Measurements from ENCODE around the gene ZNF385B.

The ZNF385B gene

DNA sequence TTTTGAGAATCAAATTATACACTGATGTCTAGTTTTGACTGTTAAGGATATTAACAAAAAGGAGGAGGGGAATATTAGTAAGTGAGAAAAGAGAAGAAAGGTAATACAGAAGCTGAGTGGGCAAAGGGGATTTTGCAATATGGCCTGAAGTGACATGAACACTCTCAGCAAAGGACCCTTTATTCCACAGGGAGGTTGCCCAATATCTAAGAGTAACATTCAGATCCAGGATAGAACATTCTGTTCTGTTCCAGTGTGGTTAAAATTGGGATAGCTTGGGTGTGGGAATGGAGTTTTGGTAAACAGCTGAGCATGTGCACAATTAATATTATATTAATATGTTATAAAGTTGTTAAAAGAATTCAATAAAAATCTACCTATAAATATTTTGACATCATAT lies 120.1 kb downstream of the ZNF385B start:
- DNase-seq: no peak

DNA sequence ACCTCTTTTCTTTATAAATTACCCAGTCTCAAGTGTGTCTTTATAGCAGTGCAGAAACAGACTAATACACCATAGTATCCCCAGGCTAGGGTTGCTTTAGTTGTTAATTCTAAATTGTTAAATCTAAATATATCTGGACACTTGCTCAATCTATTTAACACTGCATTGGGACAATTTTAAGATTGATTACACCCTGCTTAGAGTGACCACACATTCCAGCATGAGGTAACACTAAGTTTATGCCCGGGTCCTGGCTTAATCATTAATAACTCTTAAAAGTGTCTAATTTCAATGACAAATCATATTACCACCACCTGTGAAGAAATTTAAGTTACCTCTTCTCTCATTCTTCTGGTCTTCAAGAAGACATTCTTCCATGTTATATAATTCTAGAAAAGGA lies 131.4 kb downstream of the ZNF385B start:
- no peak for DNase-seq

DNA sequence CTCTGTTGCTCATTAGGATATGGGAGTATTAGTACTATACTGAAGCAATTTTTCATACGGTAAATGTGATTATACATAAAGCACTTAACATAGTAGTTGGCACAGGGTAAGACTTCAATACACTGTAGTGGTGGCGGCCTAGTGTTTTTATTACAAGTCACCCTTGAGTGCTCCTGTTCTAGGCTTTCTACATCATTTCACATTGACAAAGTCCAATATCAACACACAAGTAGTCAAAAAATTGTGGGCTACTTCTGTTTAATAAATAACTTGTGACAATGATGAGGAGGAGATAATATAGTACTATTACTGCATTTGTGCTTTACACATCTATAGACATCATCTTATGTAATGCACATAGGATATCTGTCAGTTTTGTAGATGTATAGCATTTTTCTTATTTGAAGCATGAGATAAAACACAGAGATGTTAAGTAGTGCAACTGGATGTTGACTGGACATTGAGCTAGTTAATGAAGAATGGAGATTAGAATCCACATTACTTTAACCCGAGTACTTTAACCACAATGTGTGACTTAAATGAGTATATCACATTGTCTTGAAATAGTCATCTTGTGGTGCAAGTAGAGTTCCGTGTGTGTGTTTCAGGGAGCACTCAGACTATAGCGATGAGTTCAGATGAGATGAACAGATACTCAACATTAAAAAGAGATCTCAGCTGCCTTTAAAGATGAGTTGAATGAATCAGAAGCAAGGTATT lies 134.8 kb downstream of the ZNF385B start:
- DNase-seq: no peak

DNA sequence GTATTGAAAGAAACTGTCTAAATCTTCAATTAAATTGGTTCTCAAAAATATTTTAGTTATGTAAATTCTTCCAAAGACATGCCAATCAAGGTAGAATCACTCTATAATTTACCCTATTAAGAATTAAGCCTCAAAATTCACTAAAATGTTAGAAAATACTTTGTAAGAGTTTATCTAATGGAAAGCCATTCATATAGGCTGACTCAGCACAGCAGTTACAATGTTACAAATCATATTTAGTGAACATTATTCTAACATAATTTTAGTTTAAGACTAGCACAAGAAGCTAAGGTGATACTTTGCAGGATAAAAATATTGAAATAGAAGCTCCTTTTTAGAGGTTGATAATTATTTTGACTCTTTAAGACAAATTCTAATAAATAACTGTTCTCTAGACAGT lies 137.0 kb downstream of the ZNF385B start:
- DNase-seq: no peak

DNA sequence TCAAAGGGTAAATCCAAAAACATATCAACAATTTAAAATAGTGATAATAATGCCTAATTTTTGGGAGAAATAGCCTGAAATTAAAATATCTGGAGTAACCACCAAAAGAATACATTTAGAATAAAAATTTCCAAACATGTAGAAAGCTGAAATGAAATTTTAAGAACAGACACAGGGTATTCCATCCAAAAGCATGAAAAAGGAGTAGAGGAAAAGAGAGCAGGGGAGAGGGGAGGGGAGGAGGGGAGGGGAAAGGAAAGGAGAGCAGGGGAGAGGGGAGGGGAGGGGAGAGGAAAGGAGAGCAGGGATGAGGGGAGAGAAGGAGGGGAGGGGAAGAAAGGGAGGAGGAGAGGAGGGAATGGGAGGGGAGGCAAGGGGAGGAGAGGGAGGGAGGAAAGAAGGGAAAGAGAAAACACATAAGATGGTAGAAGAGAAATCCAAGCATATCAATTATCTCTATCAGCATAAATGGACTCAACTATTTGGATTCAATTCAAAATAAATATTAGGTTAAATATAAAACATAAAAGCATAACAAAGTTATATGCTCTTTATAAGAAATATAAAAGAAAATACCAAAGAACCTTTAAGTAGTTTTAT lies 141.1 kb downstream of the ZNF385B start:
- DNase-seq: no peak

DNA sequence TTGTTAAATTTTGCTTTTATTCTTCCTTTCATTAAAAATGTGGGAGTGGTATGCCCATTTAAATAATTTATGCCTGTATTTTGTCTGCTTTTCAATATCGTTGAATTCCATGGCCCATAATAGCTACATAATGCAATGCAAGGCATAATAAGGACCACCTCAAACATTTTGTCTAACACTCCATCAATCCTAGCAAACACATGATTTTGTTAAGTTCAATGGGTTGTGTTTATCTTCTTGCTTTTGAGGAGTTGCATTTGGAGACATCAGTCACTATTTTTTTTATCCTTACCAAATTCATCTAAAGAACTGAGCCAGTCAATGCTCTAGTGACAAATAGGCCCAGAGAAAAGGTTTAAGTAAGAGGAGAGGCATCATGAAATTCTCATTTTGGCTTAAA lies 145.5 kb downstream of the ZNF385B start:
- no peak for DNase-seq

DNA sequence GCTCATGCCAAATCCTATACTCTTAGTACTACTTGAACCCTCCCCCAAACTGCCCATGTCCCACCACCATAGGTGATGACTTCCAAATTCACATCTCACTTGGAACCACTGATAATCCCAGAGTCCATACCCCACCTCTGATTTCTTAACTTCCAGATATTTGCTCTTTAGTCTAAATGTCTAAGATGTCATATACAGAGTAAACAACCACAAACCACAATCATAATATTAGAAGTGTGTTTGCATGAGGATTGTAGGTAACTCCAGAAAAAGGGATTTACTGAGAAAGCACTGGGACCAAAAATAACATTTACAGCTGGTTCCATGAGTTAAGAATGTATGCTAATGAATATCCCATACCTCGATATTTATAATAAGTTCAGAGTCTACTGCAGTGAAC lies 146.2 kb downstream of the ZNF385B start:
- no peak for DNase-seq

DNA sequence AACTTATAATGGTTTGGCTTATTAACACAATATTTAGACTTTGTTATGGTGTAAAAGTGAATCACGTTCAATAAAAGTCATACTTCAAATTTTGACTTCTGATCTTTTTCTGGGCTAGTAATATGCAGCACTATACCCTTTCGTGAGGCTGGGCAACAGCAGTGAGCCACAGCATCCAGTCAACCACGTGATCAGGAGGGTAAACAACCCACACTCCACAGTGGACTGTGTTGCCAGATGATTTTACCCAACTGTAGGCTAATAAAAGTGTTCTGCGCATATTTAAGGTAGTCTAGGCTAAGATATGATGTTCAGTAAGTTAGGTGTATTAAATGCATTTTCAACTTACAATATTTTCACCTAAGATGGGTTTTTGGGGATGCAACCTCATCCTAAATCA lies 148.6 kb downstream of the ZNF385B start:
- no peak for DNase-seq

DNA sequence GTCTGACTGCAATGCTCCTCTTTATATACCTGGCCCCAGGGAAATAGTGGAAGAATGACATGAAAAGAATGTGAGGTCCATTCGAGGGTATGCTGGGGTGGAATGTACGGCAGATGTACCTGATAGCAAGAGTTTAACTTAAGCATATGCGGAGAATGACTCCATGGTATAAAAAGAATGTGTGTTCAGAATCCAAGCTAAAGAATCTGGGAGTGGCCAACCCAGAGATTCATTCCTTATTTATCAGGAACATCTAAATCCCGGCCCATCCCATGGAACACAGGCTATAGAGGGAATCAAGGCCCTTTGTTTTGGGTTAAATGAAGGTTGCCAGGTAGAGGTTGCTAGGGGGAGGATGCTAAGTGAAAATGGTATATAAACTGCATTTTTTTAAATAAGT lies 150.0 kb downstream of the ZNF385B start:
- no peak for DNase-seq

DNA sequence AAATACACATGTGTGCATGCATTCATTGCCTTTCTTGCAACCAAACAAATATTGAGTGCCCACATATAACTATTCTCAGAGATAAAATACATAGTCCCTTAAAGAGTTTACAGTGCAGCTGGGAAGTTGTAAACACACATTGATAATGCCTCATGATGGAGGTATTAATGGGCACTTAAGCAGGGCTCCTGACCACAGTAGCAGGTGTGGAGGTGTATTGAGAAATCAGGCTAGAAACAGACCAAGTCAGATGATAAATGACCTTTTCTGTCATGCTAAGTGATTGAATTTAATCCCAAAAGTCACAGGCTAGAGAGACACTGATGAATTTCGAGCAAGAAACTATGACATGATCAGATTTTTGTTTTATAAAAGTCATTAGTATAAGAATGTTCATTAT lies 157.7 kb downstream of the ZNF385B start:
- no peak for DNase-seq

DNA sequence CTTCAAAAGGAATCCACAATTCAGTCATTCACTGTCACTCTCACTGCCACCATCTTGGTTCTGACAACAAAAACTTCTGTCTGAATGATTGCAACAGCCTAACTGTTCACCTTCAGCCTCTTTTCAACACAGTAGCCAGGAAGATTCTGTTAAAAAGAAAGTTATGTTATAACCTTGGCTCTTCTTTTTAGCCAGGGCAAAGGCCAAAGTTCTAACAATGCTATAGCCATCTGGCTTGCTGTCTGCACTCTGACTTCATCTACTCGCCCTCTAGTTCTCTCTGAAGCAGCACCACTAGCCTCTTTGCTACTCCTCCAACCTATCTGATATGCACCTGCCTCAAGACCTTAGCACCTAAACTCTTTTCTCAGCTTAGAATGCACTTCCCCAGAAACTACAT lies 158.5 kb downstream of the ZNF385B start:
- DNase-seq: no peak

DNA sequence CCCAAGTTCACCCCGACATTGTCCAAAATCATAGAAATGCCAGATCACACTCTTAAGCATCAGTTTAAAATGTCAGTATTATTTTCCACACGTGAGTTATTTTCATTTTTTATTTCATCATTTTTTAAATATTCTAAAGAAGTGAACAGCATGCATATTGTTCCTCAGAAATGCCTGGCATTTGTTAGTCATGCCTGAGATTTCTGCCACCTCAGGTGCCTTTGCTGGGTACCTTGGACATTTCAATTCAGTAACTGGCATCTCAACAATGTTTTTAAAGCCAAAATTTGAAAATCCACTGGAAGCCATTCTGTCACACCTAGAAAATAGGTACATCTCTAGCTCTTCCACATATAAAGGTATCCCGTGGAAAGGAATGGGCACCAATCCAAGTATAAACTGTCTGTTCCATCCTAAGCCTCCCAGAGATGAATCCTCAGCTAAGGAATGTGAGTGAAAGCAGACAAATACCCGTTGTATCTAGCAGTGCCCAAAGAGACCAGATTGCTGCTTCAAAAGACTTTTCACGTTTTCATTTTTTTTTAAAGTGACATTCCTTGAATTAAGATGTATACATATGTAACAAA lies 159.8 kb downstream of the ZNF385B start:
- no peak for DNase-seq

DNA sequence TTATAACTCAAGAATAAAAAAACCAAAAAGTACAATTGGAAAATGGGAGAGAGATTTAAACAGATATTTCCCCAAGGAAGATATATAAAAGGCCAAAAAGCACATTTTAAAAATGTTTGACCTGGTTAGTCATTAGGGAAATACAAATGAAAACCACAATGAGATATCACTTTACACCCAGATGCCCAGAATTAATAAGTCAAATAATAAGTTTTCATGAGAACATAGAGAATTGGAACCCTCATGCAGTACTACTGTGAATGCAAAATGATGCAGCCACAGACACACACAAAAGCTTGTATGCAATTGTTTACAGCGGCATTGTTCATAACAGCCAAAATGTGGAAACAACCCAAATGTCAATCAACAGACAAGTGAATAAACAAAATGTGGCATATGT lies 165.9 kb downstream of the ZNF385B start:
- DNase-seq: no peak

DNA sequence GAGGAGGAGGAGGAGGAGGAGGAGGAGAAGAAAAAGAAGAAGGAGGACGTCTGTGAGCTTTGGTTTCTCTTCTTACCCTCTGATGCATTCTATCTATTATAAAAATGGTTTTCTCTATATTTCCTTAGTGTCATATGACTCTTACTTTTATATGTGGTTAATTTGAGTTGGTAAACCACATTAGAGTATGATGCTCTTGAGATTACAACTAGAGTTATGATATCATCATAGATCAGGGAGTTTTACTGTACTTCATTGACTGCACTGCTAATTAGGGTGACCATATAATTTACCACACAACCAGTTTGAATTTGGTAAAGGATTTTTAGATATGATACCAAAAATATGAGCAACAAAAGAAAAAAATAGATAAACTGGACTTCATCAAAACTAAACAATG lies 166.4 kb downstream of the ZNF385B start:
- DNase-seq: no peak

DNA sequence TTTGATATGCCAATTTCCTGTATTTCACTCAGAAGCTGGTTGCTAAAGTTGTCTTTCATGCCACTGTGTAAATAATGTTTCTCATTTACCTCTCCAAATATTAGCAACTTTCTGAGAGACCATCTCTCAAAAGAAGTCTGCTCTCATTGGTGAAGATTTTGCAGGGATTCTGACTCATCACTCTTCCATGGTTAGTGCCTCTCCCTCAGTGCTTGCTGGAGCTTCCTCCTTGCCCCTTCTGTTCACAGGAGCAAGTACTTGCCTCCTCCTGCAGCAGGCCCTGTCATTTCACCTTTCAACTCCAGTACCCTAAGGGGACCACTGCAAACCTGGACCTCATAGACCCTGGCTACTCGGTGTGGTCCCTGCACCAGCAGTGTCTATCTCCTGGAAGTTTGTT lies 168.8 kb downstream of the ZNF385B start:
- no peak for DNase-seq

DNA sequence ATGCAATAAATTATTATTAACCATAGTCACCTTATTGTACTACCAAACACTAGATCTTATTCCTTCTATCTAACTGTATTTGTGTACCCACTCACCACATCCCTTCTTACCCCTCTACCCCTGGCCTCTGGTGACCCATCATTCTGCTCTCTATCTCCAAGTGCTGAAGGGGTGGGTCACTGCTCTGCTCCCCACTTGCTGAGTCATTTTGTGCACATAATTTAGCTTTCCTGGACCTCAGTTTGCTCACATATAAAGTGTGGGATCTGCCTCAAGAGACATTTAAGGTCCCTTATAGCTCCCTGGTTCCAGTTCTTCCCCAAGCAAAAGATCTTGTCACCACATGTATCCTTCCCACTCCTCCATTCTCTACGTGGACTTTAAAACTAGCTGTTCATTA lies 169.4 kb downstream of the ZNF385B start:
- DNase-seq: no peak

DNA sequence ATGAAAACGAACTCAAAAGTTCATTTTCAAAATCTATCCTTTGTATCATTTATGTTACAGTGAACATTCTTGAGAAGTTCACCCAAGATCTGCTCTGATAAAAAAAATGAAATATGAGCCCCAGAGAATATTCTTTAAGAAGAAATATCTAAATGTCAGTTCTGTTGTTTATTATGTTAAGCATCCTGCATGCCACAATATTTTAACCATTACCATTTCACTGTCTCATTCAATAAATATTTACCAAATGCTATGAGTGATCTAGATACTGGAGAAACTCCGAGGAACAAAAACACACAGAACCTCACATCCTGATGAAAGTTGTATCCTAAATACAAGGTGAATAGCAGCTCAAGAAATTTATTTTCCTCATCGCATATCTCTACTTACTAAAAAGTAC lies 170.2 kb downstream of the ZNF385B start:
- DNase-seq: no peak

DNA sequence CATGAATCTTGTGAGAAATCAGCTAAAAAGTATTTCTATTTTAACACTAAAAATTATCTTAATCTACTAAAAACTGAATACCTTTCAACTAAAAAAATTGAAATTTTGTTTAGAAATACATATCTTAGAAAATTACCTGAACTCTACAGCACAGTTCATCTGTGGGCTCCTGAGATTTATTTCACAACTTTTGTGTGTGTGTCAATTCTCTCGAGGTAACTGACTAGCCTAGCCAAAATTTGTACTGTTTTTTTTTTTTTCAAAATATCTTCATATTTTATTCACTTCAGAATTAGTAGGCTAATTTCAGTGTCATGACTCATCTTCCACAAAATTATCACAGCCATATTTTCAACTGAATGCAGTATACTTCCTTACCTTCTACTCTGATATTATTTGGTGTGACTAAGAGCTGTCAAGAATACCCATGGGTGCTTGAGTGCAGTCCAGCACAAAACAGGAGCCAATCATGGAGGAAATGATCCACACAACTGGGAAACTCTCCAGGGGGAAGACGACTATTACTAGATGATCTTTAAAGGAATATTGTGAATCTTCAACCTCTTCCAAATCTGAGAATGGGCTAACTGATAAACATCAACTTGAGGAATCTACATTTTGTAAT lies 174.6 kb downstream of the ZNF385B start:
- no peak for DNase-seq

DNA sequence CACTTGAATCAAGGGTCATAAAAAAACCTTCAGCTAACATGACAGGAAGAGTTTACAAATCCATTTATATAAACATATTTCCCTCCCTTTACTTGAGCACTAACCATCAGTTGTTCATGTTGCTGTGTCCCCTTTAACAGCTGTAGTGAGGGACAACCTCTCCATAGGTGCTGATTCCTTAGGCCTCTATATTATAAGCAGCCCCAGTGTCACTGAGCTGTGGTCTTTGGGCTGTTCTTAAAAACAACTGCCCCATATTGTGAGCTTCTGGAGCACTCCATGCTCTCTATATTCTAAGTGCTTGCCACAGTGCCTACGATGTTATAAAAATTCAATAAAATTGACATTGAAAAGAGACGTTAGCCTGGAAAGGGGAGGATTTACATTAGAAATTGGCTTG lies 175.3 kb downstream of the ZNF385B start:
- DNase-seq: no peak

DNA sequence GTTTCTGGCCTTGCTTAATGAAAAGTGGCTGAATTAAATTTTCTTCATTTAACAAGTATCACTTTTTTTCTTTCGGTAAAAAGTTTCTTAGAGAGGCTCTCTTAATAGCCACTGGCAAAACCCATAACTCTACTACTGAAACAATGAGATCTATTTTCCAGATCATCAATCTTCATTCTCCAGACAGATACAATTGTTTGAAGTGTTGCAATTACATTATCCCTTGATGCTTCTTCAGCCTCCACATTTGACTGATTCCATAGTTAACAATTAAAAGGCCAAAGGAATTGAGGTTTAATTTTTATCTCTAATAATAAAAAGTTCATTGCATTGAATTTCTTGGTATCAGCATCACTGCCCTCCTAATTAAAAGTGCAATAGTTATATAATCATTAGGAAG lies 176.3 kb downstream of the ZNF385B start:
- DNase-seq: no peak

DNA sequence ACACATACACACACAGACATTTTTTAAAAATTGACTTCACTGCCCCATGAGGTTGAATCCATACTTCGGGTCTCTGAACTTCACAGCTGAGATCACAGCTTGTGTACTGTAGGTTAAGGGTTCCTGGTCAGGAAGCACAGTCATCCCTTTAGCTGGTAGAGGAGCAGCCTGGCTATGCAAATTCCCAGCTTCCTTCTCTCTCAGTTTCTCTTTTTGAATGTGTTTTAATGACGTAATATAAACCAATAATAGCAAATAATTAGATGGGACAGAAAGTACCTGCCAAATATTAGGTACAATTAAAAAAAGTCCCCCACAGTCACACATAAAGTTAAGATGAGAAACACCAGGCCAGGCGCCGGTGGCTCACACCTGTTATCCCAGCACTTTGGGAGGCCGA lies 178.7 kb downstream of the ZNF385B start:
- DNase-seq: no peak

DNA sequence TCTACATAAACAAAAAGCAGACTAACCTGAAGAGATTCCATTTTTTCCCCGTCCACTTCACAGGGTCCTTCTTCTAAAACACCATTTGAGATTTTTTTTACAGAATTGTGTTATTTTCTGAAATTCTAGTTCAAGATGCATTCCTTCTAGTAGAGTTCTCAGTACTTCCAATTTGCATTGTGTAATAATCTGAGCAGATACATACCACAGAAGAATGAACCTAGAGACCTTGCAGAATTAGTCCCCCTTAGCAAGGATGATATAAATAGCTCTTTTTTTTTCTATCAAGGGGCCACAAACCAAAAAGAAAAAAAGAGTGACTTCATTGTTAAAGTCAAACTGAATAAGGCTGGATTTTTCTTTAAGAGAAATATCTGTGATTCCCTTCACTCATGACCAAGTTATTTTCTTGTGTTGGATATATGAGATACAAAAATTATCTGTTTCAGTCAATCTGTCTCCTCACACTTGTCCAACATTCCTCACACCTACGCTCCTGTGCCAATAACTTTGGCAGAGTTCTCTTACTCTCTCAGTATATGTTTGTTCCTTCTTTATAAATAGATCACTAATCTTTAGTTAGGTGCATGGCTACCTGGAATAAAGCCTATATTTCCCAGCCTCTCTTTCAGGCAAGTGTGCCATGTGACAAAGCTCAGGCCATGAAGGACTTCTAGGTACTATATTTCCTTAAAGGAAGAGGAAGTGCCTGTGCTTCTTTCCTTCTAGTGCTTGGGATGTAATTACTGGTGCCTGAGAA lies 183.5 kb downstream of the ZNF385B start:
- DNase-seq: no peak

DNA sequence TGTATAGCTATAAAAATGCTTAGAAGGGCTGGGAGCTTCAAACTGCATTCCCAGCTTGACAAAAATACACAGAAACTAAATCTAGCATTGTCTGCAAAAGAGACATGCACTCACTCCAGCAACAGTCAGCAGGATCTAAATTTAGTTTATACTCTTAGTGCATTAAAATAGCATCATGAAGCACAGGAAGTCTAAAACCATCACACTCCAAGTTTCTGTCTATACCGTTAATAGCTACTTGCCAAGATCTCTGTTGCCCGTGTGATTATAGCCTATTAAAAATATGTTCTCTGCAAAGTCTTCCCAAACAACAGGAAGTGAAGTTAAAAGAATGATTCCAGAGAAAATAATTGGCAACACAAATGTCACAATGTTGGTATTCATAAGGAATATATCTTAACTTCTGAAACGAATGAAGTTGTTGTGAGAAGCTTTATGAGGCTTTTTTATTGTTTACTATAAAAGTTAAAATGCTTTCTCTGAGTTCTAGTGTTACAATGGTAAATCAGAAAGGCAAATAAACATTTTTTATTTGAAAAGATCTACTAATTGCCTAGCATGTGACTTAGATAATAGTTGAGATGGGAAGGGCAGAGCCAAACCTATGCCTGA lies 184.2 kb downstream of the ZNF385B start:
- DNase-seq: no peak

Data from NCI-H1092 (cell line).